GM23338 (cell line): ENCODE data around the gene TNFAIP3.

ENCODE experiments used
- CREB1 ChIP-seq: fragments of 250-450 bp; sonication (Bioruptor Pico); IDR thresholded peaks from 2 replicates; pipeline ENCODE4 v1.5.0; 2020; ENCODE audit warnings: low read depth, mild to moderate bottlenecking, moderate library complexity
- POLR2AphosphoS5 ChIP-seq: IDR thresholded peaks from 2 replicates; pipeline ENCODE4 v1.6.1; 2016; ENCODE audit warnings: antibody characterized with exemption, low read depth

DNA sequence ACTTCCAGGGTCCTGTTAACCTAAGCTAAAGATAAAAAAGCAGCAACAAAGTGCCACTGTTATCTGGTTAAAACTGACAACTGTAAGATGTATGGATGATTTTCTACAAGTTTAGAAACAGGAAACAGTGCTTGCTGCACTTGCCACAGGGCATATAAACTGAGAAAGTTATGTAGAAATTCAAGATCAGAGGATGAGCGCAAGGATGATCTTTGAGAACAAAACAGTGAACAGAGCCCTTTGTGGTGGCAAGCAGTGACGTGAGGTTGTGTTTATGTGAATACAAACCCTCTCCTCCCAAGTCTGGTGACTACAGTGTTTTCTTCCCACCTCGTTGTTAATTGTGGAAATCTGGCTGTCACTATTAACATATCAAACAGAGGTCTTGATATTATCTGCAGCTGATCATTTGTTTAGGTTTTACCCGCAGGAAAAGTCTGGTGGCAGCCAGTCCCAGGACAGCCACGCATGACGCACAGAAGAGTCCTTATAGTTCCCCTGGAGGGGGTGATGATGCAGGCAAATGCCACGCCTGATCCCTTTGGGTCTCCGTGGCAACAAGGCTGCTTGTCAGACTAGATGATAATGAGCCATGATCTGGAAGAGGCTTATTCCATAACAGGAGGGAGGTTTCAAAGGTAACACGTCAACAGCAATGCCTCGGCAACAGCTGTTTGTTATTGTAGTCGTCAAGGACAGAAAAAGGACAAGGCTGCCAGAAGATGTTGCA is 43.1 kb upstream of the TNFAIP3 start:
- TF ChIP-seq POLR2AphosphoS5 (no peak), CREB1 (no peak)
